ENCODE measurements around the gene FOXO6. TPM values are rescaled to one million over a fixed set of nuclear protein-coding genes. Genes with fewer than 3 reads are reported as not detected.

Gene FOXO6
- total RNA-seq, 2 donors from 2014 or later: 3.3 to 5.0 TPM

GRCh38 chr1:41315146-41315822 is 46.0 kb upstream of the FOXO6 start:
- no peak overlapping the region for H3K27ac ChIP-seq
- intact Hi-C loops (cut with DNase I): no loop called here
- no peak for DNase-seq (ENCODE audit: low spot score)

GRCh38 chr1:41315871-41316270 is 45.4 kb upstream of the FOXO6 start:
- WGBS: 92% methylated on average over 3 of the region's 3 CpGs
- no peak overlapping the region for H3K27ac ChIP-seq
- no peaks in the 10 kb centered on the region for H3K4me1 ChIP-seq (replicated peaks)

More at GRCh38 chr1:41315146-41315822, 46.0 kb upstream of the FOXO6 start:
- no peak for TF ChIP-seq POLR2AphosphoS5 (IDR thresholded peaks at IDR 0.05)
- TF ChIP-seq CTCF (IDR thresholded peaks at IDR 0.05): no peak
- TF ChIP-seq POLR2A (IDR thresholded peaks at IDR 0.05): no peak
- Histone ChIP-seq H3K4me3 (no peak overlapping the region), H3K9me3 (no peaks in the 10 kb centered on the region), H3K4me1 (replicated peaks) (no peaks in the 10 kb centered on the region), H3K27me3 (replicated peaks; ENCODE audit: insufficient read depth) (no peaks in the 10 kb centered on the region), H3K36me3 (no peaks in the 10 kb centered on the region)
- WGBS: 61% methylated on average over 15 of the region's 15 CpGs

GRCh38 chr1:41317361-41317760 is 43.9 kb upstream of the FOXO6 start:
- no peaks in the 10 kb centered on the region for H3K4me1 ChIP-seq (replicated peaks)
- H3K9me3 ChIP-seq: no peaks in the 10 kb centered on the region
- H3K27ac ChIP-seq: no peak overlapping the region
- H3K4me3 ChIP-seq: no peak overlapping the region
- TF ChIP-seq CTCF (IDR thresholded peaks at IDR 0.05): no peak
- no peak for TF ChIP-seq POLR2AphosphoS5 (IDR thresholded peaks at IDR 0.05)
- no peaks in the 10 kb centered on the region for H3K27me3 ChIP-seq (replicated peaks; ENCODE audit: insufficient read depth)
- 74% methylated on average over 6 of the region's 6 CpGs for WGBS
- no peak for DNase-seq (ENCODE audit: low spot score)
- intact Hi-C loops (cut with DNase I): no loop called here
- H3K36me3 ChIP-seq: no peaks in the 10 kb centered on the region

More at GRCh38 chr1:41315871-41316270, 45.4 kb upstream of the FOXO6 start:
- intact Hi-C loops (cut with DNase I): no loop called here
- Histone ChIP-seq H3K9me3 (no peaks in the 10 kb centered on the region), H3K4me3 (no peak overlapping the region), H3K36me3 (no peaks in the 10 kb centered on the region), H3K27me3 (replicated peaks; ENCODE audit: insufficient read depth) (no peaks in the 10 kb centered on the region)
- no peak for DNase-seq (ENCODE audit: low spot score)
- TF ChIP-seq POLR2A (IDR thresholded peaks at IDR 0.05): no peak
- TF ChIP-seq POLR2AphosphoS5 (IDR thresholded peaks at IDR 0.05): no peak
- TF ChIP-seq CTCF (IDR thresholded peaks at IDR 0.05): no peak

- no peak for DNase-seq (ENCODE audit: low spot score)
- Histone ChIP-seq H3K4me3 (no peak overlapping the region), H3K9me3 (no peaks in the 10 kb centered on the region), H3K36me3 (no peaks in the 10 kb centered on the region), H3K4me1 (replicated peaks) (no peaks in the 10 kb centered on the region), H3K27ac (no peak overlapping the region), H3K27me3 (replicated peaks; ENCODE audit: insufficient read depth) (no peaks in the 10 kb centered on the region)
- intact Hi-C loops (cut with DNase I): no loop called here
- WGBS: 90% methylated on average over 1 of the region's 1 CpG
- no peak for TF ChIP-seq POLR2AphosphoS5 (IDR thresholded peaks at IDR 0.05)
- no peak for TF ChIP-seq POLR2A (IDR thresholded peaks at IDR 0.05)
- TF ChIP-seq CTCF (IDR thresholded peaks at IDR 0.05): no peak
These were observed 43.1 kb upstream of the FOXO6 start for GRCh38 chr1:41318135-41318534.

GRCh38 chr1:41319106-41319755 is 42.0 kb upstream of the FOXO6 start:
- intact Hi-C loops (cut with DNase I): no loop called here
- no peaks in the 10 kb centered on the region for H3K27me3 ChIP-seq (replicated peaks; ENCODE audit: insufficient read depth)
- no peaks in the 10 kb centered on the region for H3K4me1 ChIP-seq (replicated peaks)
- no peak overlapping the region for H3K27ac ChIP-seq
- H3K9me3 ChIP-seq: no peaks in the 10 kb centered on the region
- TF ChIP-seq POLR2A (IDR thresholded peaks at IDR 0.05) (no peak), CTCF (IDR thresholded peaks at IDR 0.05) (no peak), POLR2AphosphoS5 (IDR thresholded peaks at IDR 0.05) (no peak)
- H3K36me3 ChIP-seq: no peaks in the 10 kb centered on the region
- H3K4me3 ChIP-seq: no peak overlapping the region
- no peak for DNase-seq (ENCODE audit: low spot score)
- WGBS: 96% methylated on average over 2 of the region's 2 CpGs

All from prostate gland (tissue), 2 donors.